HG02885 (cell line): ENCODE measurements around the gene HOXC6.
A peak's percentile ranks its signal among the peaks of the same experiment; 100 is the strongest.

Experiments used
- ATAC-seq: cut with Tn5 transposase; IDR thresholded peaks from one replicate; pipeline ENCODE4 v1.9.1; 2021; ENCODE audit warnings: mild to moderate bottlenecking; ENCODE audit not compliant: unreplicated experiment, poor library complexity

Gene HOXC6

DNA sequence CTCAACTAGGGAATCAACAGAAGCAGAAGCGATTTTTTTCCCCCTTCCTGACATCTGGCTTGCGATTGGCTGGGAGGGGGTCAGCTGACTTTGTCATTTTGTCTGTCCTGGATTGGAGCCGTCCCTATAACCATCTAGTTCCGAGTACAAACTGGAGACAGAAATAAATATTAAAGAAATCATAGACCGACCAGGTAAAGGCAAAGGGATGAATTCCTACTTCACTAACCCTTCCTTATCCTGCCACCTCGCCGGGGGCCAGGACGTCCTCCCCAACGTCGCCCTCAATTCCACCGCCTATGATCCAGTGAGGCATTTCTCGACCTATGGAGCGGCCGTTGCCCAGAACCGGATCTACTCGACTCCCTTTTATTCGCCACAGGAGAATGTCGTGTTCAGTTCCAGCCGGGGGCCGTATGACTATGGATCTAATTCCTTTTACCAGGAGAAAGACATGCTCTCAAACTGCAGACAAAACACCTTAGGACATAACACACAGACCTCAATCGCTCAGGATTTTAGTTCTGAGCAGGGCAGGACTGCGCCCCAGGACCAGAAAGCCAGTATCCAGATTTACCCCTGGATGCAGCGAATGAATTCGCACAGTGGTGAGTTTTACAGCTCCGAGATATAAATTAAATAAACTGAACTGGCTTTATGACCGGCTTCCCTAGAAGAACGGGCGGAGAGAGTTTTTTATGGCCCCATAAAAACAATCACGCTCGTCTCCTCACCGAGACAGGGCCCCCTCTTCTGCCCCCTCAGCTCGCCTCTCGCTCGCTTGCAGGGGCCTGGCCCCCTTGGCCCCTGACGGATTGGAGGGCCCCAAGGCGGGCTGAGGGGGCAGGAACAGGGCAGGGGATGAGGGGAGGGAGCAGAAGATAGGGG lies at the start of gene HOXC6:
Gene HOXC6 (plus strand): TSS at position 127 of the 888 bp plus-strand sequence. CDS start 82 bp downstream, at position 209.
- ATAC-seq = no peak

GRCh38 chr12:53978477-53979356 lies 49.5 kb upstream of the HOXC6 start:
- no peak for ATAC-seq

- ATAC-seq = no peak
Measured at GRCh38 chr12:53980104-53980801, 48.0 kb upstream of the HOXC6 start.

- ATAC-seq = no peak
Measured at GRCh38 chr12:53980802-53981496, 47.3 kb upstream of the HOXC6 start.

DNA sequence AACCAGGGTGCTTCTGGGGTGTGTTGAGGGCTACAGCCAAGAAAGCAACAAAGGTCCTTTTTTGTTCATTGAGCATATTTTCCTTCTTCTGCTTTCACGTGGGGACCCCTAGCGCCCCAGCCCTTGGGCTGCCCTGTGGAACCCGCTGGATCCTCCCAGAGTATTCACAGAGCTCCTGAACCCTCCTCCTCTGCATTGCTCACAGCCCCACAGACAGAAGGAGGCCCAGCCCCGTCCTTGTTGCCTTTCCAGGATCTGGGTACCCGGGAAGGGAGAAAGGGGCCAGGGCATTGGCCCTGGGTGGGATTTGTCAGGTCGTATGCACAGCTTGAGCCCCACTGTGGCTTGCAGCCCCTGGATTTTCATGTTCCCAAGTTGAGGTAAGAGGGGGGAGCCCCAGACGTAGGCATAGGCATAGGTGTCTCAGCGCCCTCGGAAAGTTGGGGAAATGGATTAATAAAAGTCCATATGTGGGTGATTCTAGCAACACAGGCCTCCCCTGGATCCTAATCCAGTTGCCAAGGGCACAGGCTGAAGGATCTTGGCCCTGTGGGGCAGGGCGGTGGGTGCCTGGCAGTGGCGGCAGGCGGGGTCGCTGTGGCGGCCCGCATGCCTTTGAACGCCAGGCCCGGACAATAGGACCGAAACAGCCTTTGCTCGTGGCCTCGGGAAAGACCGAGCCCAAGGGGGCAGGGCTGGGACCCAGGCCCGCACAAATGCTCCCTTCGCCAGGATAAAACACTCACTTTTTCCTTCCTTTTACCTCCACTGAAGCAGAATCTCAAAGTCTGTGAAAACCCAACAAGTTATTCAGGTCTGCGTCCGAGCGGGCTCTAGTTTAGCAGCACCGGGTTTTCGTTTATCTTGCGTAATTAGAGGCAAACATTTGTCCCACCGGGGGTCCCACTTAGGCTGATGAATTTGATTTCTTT lies 46.3 kb upstream of the HOXC6 start:
- no peak for ATAC-seq

DNA sequence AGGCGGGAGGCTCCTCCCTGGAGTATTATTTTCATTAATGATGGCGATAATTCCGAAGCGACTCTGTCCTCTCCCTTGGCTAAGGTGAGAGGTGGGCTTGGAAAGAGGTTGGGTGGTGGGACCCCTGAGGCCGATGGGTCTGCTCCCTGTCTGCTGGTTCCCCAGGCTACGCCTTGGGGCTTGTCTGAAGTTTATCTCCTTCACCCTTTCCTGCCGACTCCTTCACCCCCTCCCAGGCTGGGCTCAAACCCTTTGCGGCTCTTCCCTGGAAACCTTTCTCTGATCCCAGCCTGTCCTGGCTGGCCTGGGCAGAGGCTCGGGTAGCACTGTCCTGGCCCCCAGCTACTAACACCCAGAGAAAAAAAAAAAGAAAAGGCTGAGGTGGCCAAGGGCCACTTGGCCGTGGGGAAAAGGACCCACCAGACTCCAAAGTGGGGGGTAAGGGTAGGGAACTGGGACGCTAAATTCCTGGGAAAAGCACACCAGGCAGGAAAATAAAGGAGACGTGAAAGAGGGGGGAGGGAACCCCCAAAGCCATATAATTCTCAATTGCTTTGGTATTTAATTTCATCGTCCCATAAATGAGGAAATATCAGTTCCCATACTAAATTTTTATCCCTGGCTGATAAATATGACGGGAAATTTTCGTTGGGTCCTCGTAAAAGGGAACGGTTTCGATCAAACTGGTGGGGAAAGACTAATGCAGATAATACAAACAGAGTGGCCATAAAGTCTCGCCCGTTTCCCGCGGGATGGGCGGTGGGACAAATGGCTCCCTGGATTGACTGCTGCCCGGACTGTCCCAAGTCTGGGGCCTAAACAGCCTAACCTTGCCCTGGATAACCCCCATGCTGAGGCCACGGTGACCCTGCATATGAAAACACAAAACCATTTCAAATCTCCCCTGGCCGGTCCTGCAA lies 45.3 kb upstream of the HOXC6 start:
- no peak for ATAC-seq

GRCh38 chr12:53983568-53983949 lies 44.7 kb upstream of the HOXC6 start:
- ATAC-seq = no peak

GRCh38 chr12:53983950-53984572 lies 44.2 kb upstream of the HOXC6 start:
- ATAC-seq = no peak

- ATAC-seq = peak; percentile 76
Measured at GRCh38 chr12:53984901-53985691, 43.1 kb upstream of the HOXC6 start, which contains the start of gene HOXC10. TSS of gene HOXC10 (plus strand) at chr12:53985146. CDS start at chr12:53985260, 114 bp downstream.

DNA sequence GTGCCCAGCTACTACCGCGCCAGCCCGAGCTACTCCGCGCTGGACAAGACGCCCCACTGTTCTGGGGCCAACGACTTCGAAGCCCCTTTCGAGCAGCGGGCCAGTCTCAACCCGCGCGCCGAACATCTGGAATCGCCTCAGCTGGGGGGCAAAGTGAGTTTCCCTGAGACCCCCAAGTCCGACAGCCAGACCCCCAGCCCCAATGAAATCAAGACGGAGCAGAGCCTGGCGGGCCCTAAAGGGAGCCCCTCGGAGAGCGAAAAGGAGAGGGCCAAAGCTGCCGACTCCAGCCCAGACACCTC lies 42.6 kb upstream of the HOXC6 start:
- no peak for ATAC-seq

- ATAC-seq = no peak
Measured at GRCh38 chr12:53985994-53986685, 42.1 kb upstream of the HOXC6 start.

DNA sequence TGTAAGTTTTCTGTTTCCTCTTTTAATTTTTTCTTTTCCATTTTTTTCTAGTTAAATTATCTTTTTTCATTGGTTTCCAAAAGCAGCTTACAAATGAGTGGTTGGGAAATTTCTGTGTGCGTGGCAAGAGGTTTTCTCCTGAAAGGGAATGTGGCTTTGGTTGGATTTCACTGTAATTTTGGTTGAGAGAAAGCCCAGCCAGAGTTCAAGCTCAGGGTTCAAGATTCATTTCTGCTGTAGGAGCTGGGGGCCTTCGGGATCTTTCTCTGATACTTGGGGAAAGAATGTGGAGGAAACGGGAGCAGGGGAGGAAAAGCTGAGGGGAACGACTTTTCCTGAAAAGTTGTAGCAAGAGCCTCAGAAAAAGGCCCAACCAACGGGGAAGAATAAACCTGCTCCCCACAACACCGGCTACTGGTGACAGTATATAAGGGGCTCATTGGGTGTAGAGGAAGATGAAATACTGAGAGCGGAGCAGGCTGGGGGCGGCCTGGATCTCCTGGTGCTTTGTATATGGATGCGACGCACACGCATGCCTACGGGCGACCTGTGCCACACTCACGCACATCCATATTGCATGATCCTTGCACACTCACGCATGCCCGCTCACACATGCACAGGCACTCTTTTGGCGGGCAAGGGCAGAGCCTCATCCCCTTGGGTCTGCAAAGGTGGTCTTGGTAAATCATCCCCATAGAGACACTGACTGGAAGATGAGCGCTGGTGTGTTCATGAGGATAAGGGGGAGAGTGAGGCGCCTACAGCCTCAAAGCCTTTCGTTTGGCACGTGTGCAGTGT lies 41.4 kb upstream of the HOXC6 start:
- no peak for ATAC-seq

DNA sequence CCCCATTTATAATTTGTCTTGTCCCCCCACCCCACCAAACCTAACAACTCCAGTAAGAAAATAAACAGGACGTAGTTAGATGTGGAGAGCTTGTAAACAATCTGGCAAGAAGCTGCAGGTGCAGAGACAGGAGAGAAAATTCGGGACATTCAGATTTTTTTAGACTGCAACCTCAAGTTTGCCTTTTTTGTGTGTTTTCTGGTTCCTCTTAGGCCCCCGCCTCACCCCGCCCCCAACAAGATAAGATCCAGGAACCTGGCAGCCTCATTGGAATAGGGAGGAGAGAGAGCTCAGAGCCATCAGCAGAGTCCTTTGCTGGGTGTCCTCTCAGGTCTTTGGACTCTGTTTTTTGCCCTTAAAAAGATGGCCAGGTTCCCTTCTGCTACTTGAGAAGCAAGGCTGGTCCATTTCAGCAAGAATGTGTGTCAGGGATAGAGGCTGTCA lies 40.4 kb upstream of the HOXC6 start:
- no peak for ATAC-seq

DNA sequence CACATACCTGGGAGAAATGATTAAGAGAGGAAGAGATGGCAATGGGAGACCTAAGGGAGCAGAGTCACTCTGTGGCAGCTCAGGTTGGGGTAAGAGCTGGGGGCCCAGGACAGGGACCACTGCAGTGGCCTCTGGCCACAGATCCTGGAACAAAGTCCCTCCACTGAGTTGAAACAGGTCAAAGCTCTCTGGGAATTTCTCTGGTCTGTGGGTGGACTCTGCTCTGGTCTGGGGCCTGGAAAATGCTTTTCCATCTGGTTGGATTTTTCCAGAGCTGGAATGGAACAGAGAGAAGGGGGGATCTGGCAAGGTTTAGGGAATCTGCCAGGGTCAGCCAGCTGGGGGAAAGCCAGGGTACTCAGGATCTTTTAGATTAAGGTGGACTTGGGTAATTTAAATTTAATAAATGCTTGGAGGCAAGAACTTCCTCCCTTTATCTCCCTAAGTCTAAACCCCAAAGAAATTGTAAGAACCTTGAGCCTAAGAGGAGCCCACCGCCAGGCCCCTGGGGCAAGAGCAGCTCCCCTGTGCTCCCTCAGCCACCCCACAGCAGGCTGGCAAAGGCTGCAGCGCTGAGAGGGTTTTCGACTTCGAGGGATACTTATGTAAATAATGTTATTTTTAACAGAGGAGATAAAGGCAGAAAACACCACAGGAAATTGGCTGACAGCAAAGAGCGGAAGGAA lies 39.6 kb upstream of the HOXC6 start:
- no peak for ATAC-seq
